T-helper 1 cell treated with Interleukin-12 subunit alpha and Interleukin-12 subunit beta and Interleukin-4 antibody, amounts not matched to agents 30 ng/mL and 1 ng/mL, for 36 hours (primary cell): ENCODE measurements around the gene GARNL3. TPM values are rescaled to one million over a fixed set of nuclear protein-coding genes. Genes with fewer than 3 reads are reported as not detected.

Source experiments
- intact Hi-C: fragments of 100-400 bp; cut with micrococcal nuclease; formaldehyde crosslinking; loops from one replicate; pipeline ENCODE4 v1.15.1; 2024
- total RNA-seq: library from RNA; stranded (reverse); gene quantifications from 2 replicates; pipeline ENCODE4 v1.2.3, GENCODE V29; 2022

GARNL3 gene
- total RNA-seq, 1 donor from 2014 or later: 0.88 TPM

GRCh38 chr9:127398715-127399400 lies 134.3 kb downstream of the GARNL3 start:
- intact Hi-C loops: loop anchor here (5.0 kb wide), 2 partner anchors 728 to 1803 kb away; partner anchors contain the start of gene PTGES2

DNA sequence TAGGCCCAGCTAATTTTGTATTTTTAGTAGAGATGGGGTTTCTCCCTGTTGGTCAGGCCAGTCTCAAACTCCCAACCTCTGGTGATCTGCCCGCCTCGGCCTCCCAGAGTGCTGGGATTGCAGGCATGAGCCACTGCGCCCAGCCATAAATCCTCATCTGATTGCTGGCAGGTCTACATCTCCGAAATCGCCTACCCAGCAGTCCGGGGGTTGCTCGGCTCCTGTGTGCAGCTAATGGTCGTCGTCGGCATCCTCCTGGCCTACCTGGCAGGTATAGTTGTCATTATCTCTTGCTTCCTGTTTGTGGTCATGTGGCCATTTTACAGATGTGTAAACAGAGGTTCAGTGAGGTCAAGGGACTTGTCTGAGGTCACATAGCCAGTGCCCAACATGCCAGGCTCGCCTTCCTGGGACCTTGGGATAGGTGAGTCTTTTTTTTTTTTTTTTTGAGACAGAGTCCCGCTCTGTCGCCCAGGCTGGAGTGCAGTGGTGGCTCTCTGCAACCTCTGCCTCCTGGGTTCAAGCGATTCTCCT lies 135.2 kb downstream of the GARNL3 start:
- intact Hi-C loops: loop anchor here (5.0 kb wide), 2 partner anchors 727 to 1802 kb away; partner anchors contain the start of gene PTGES2

DNA sequence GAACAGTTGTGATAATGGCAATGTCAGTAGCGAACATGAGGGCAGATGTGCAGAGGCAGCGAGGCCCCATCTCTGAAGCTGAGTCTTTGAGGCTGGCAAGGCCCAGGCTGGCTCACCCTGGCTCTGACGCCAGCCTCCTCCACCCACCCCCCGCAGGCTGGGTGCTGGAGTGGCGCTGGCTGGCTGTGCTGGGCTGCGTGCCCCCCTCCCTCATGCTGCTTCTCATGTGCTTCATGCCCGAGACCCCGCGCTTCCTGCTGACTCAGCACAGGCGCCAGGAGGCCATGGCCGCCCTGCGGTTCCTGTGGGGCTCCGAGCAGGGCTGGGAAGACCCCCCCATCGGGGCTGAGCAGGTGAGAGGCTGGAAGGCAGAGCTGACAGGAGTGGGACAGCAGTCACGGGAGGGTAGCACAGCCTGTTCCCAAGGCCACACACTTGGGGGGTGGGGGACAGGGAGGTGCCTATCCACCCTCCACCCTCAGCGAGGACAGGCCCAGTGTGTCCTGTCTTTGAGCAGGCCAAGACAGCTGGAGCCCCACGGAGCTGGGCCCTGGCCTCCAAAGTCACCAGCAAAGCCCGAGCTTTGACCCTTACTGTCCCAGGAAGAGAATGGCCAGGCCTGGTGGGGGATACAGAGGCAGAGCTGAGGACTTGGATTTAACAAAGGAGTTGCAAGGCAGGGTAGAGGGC lies 138.0 kb downstream of the GARNL3 start:
- intact Hi-C loops: no loop called here

DNA sequence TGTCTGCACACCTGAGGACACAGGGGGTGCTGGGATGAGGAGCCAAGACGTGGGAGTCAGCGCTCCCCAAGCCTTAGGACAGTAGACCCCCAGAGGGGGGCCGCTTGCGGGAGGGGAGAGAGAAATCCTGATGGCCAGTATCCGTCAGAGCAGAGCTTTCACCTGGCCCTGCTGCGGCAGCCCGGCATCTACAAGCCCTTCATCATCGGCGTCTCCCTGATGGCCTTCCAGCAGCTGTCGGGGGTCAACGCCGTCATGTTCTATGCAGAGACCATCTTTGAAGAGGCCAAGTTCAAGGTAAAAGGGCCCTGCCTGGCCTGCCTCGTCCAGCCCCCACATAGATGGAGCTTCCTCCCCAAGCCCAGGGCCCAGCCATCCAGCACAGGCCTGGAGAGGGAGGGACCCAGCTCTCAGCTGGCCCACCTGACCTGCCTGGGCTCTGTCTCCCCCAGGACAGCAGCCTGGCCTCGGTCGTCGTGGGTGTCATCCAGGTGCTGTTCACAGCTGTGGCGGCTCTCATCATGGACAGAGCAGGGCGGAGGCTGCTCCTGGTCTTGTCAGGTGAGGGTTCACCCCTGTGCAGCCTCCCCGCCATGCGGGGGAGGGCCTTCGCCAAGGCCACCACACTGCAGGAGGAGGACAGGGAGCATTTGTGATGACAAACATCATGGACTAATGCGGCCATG lies 139.1 kb downstream of the GARNL3 start:
- intact Hi-C loops: no loop called here

DNA sequence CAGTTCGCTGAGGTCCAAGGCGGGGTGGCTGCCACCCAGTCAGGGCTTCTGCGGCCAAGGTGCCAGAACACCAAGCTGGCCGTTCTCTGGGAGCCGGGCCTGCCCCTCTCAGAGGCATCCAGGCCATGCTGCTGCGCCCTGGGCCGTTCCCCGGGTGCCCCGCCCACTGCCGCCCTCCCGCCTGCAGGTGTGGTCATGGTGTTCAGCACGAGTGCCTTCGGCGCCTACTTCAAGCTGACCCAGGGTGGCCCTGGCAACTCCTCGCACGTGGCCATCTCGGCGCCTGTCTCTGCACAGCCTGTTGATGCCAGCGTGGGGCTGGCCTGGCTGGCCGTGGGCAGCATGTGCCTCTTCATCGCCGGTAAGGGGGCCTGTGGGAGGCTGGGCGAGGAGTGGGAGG lies 140.1 kb downstream of the GARNL3 start:
- intact Hi-C loops: no loop called here

DNA sequence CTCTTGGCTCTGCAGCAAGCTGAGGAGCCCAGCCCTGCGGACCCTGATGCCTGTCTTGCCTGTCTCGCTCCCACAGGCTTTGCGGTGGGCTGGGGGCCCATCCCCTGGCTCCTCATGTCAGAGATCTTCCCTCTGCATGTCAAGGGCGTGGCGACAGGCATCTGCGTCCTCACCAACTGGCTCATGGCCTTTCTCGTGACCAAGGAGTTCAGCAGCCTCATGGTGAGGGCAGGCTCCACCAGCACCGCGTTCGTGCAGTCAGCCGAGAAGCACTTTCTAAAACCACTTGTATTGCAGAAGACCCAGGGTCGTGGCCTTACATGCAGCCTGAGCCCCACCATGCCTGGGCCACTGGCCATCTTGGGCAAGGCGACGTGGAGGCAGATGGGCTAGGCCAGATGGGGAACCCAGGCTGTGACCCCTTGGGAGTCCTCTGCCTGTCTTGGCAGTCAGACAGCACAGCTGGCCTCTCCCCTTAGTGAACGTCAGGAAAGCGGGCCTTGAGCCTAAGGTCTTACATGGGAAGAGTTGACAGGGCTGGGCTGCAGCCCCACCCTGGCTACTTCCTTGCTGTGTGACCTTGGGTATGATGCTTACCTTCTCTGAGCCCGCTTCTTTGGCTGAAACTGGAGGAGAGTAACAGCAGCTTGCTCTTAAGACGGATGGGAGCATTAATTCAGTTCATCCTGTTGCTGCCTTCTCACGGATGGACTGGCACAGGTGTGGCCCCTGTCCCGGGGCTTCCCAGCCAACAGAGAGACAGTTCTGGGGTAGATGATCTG lies 141.0 kb downstream of the GARNL3 start:
- intact Hi-C loops: no loop called here

DNA sequence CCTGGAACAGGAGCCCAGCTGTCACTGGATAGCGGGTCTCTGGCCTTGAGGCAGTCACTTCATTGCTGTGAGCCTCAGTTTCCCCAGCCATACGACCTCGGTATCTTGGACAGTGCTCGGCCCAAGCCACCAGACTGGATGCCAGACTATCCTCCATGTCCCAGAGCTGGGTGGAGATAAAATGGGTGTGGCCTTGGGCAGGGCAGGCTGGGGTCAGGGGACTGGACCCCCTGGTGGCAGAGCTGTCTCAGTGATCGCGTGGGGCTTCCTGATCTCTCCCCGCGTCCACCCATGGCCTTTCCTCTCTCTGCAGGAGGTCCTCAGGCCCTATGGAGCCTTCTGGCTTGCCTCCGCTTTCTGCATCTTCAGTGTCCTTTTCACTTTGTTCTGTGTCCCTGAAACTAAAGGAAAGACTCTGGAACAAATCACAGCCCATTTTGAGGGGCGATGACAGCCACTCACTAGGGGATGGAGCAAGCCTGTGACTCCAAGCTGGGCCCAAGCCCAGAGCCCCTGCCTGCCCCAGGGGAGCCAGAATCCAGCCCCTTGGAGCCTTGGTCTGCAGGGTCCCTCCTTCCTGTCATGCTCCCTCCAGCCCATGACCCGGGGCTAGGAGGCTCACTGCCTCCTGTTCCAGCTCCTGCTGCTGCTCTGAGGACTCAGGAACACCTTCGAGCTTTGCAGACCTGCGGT lies 142.4 kb downstream of the GARNL3 start:
- intact Hi-C loops: no loop called here

DNA sequence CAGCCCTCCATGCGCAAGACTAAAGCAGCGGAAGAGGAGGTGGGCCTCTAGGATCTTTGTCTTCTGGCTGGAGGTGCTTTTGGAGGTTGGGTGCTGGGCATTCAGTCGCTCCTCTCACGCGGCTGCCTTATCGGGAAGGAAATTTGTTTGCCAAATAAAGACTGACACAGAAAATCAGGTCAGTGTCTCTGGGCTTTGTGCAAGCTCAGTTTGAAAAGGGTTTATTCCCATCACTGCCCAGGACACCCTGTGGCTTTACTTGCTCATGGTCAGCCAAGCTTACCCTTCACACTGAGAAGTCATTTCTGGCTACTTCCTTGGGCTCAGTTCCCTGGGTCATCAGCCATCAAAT lies 142.9 kb downstream of the GARNL3 start:
- intact Hi-C loops: no loop called here

GRCh38 chr9:127411122-127411521 lies 146.5 kb downstream of the GARNL3 start:
- intact Hi-C loops: no loop called here

DNA sequence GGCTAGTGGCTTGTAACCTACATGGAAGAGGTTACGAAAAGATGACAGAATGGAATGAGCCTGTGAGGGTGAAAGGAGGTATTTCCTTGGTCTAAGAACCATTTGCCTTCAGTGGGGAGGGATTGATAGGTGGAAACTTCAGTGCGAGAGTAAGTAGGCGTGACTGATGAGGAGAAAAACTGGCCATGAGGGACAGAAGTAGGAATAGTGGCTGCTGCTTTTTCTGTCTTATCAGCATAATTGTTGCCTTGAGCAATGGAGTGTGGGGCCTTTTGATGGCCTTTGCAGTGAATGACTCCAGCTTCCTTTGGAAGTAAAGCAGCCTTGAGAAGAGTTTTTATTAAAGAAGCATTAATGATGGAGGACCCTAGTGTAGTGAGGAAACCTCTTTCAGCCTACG lies 150.6 kb downstream of the GARNL3 start:
- intact Hi-C loops: no loop called here

DNA sequence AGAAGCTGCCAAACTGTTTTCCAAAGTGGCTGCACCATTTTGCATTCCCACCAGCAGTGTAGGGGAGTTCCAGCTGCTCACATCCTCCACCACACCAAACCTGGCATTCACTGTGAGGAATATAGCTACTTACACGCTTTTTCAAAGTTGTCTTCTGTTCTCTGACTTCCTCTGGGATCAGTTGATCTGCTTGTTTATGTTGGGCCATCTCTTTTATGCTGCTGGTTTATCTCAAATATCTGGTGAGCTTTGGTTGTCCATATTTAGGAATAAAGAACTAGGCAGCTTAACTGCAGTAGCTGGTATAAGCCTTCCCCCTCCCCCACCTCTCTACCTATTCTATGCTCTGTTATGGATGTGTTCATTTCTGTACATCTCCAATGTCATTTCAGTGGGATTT lies 151.1 kb downstream of the GARNL3 start:
- intact Hi-C loops: no loop called here

GRCh38 chr9:127417131-127418036 lies 152.8 kb downstream of the GARNL3 start:
- intact Hi-C loops: loop anchor here (1.0 kb wide), 1 partner anchor 203 kb away; no protein-coding TSS in a partner anchor

DNA sequence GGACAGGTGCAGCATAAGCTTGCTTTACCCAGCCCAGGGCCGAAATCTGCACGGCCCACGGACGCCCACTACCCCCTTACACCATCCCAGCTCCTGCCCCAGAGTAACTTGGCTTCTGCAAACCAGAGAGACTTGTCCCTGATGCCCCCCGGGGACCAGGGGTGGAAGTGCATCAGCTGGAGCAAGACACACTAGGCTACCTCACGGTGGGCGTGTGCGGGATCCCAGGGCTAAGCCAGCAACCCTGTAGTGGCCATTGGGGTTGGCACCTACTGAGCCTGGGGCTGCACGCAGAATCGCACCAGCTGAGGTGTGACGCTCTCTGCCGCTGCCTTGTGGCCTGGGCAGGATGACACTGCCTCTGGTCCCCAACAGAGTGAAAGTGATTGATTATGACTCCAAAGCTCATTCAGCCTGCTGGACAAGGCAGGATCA lies 153.5 kb downstream of the GARNL3 start:
- intact Hi-C loops: loop anchor here (1.0 kb wide), 1 partner anchor 204 kb away; no protein-coding TSS in a partner anchor

GRCh38 chr9:127419348-127419747 lies 154.8 kb downstream of the GARNL3 start:
- intact Hi-C loops: no loop called here

DNA sequence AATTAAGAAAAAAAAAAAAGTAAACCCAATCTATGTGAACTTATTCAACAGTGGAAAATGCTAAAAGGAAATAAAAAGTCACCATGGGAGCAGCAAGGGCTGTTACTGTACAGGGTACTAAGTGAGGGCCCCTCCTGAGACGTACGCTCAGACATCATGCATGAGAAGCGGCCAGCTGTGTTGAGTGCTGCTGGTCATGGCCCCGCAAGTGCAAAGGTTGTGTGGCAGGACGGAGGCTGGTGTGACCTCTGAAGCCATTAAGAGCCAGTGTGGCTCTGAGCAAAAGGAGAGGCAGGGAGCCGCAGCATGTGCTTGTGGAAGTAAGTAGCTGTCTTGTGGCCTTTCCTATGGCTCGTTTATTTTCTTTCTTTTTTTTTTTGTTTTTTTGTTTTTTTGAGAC lies 156.5 kb downstream of the GARNL3 start:
- intact Hi-C loops: no loop called here

- intact Hi-C loops: no loop called here
These were observed 157.7 kb downstream of the GARNL3 start for GRCh38 chr9:127422133-127422782.

DNA sequence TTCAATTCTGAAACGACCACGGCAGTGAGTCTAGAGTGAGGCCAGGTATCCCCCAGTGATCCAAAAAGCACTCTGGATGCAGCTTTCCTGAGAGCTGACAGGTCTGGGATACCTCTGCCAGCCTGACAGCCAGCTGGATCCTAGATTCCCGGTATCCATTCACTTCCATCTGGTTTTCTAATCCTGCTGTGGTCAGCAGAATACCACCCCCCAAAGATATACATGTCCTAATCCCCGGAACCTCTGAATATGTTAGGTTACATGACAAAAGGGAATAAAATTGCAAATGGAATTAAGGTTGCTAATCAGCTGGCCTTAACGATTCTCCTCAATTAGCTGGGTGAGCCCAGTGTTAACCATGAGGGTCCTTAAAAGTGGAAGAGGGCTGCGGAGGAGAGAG lies 158.2 kb downstream of the GARNL3 start:
- intact Hi-C loops: no loop called here

DNA sequence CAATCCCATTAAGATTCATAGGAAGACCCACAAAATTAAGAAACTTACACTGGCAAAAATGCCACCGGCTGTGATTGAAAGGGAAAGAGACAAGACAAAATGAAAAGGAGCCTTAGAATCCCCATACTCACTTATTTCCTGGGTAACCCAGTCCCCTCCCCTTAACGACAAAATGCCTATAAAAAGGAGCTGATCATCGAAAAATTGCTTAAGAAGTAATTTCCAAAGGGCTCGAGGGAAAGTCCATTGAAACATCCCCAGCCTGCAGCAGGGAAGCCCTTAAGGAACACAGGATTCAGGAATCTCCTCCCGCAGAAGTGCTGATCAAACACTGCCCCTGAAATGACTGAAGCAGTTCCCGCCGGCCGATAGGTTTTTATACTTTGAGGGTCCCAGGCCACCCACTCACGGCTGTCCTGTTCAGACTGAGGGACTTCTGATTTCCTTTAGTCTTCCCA lies 158.9 kb downstream of the GARNL3 start:
- intact Hi-C loops: no loop called here
